ENCODE measurements around the gene SMCO3.

- TF ChIP-seq CTCF (conservative IDR thresholded peaks at IDR 0.05; ENCODE audit: low read length) (no peak), EZH2phosphoT487 (IDR thresholded peaks at IDR 0.05; ENCODE audit: borderline replicate concordance, low read depth, low read length) (no peak)
These were observed 47.2 kb downstream of the SMCO3 start for GRCh38 chr12:14766649-14767215.
